Ascending aorta (tissue), 2 donors: Measurements from ENCODE around the gene EPHA7. TPM values are rescaled to one million over a fixed set of nuclear protein-coding genes. Genes with fewer than 3 reads are reported as not detected.

Experiments used
- DNase-seq, 2 donors: peaks; one replicate each; pipeline ENCODE4 v3.0.0-alpha.2; 2019; ENCODE audit warnings: low spot score in 2 of 2
- H3K27ac ChIP-seq, 2 donors: fragments of 200-600 bp; sonication (generic); one replicate each; pipeline ENCODE4 v1.5.1; 2016 to 2017; ENCODE audit warnings: mild to moderate bottlenecking in 1 of 2
- H3K27me3 ChIP-seq: fragments of 200-600 bp; sonication (generic); one replicate; pipeline ENCODE4 v1.5.1; 2017
- H3K36me3 ChIP-seq, 2 donors: fragments of 200-600 bp; sonication (generic); one replicate each; pipeline ENCODE4 v1.5.1; 2016
- H3K4me1 ChIP-seq, 2 donors: fragments of 200-600 bp; sonication (generic); one replicate each; pipeline ENCODE4 v1.5.1; 2016 to 2017; ENCODE audit warnings: mild to moderate bottlenecking in 1 of 2
- H3K4me3 ChIP-seq, 2 donors: fragments of 200-600 bp; sonication (generic); one replicate each; pipeline ENCODE4 v1.5.1; 2016 to 2017; ENCODE audit warnings: mild to moderate bottlenecking in 1 of 2
- H3K9me3 ChIP-seq, 2 donors: fragments of 200-600 bp; sonication (generic); one replicate each; pipeline ENCODE4 v1.5.1; 2016
- CTCF ChIP-seq, 3 experiments: fragments of 200-600 bp in 2 of 3; fragments of 450-650 bp in 1 of 3; sonication (generic) in 2 of 3; IDR thresholded peaks; one replicate each; pipeline ENCODE4 v1.5.1; 2016 to 2019; ENCODE audit warnings: antibody characterized with exemption in 3 of 3, mild to moderate bottlenecking in 1 of 3, moderate library complexity in 1 of 3
- intact Hi-C: fragments of 100-400 bp; cut with DNase I; formaldehyde crosslinking; loops from one replicate; pipeline ENCODE4 v1.15.1; 2023
- total RNA-seq: library from RNA; depleted of rRNA; stranded (reverse); fragments of >200 nt; gene quantifications from one replicate; pipeline ENCODE4 v1.1.0, GENCODE V29; 2016

Gene EPHA7
- total RNA-seq, 1 donor from 2014 or later, result 0.43 TPM

GRCh38 chr6:93222071-93222851, 197.1 kb downstream of the EPHA7 start:
- Histone ChIP-seq H3K4me1 (no peaks in the 10 kb centered on the region), H3K27me3 (no peaks in the 10 kb centered on the region), H3K36me3 (no peaks in the 10 kb centered on the region), H3K9me3 (no peaks in the 10 kb centered on the region), H3K4me3 (no peak overlapping the region), H3K27ac (no peak overlapping the region)
- no peak for DNase-seq
- intact Hi-C loops, result no loop called here
- TF ChIP-seq CTCF (IDR thresholded peaks at IDR 0.05), result no peak

GRCh38 chr6:93219447-93219846, 199.9 kb downstream of the EPHA7 start:
- H3K27me3 ChIP-seq, result no peaks in the 10 kb centered on the region

GRCh38 chr6:93218096-93218495, 201.3 kb downstream of the EPHA7 start:
- no peak overlapping the region for H3K27ac ChIP-seq
- H3K9me3 ChIP-seq, result no peaks in the 10 kb centered on the region
- intact Hi-C loops, result no loop called here
- no peaks in the 10 kb centered on the region for H3K27me3 ChIP-seq
- H3K4me3 ChIP-seq, result no peak overlapping the region
- H3K36me3 ChIP-seq, result no peaks in the 10 kb centered on the region
- no peaks in the 10 kb centered on the region for H3K4me1 ChIP-seq
- no peak for DNase-seq
- TF ChIP-seq CTCF (IDR thresholded peaks at IDR 0.05), result no peak

More at GRCh38 chr6:93219447-93219846, 199.9 kb downstream of the EPHA7 start:
- no peak for TF ChIP-seq CTCF (IDR thresholded peaks at IDR 0.05)
- no peaks in the 10 kb centered on the region for H3K36me3 ChIP-seq
- H3K27ac ChIP-seq, result no peak overlapping the region
- no peak for DNase-seq
- intact Hi-C loops, result no loop called here
- no peak overlapping the region for H3K4me3 ChIP-seq
- no peaks in the 10 kb centered on the region for H3K4me1 ChIP-seq
- H3K9me3 ChIP-seq, result no peaks in the 10 kb centered on the region

GRCh38 chr6:93213028-93213427, 206.3 kb downstream of the EPHA7 start:
- Histone ChIP-seq H3K4me3 (no peak overlapping the region), H3K9me3 (no peaks in the 10 kb centered on the region), H3K27ac (no peak overlapping the region), H3K4me1 (no peaks in the 10 kb centered on the region), H3K36me3 (no peaks in the 10 kb centered on the region), H3K27me3 (no peaks in the 10 kb centered on the region)
- no peak for DNase-seq
- no peak for TF ChIP-seq CTCF (IDR thresholded peaks at IDR 0.05)
- intact Hi-C loops, result no loop called here

- no peak for TF ChIP-seq CTCF (IDR thresholded peaks at IDR 0.05)
- intact Hi-C loops, result no loop called here
- DNase-seq, result no peak
- Histone ChIP-seq H3K27me3 (no peaks in the 10 kb centered on the region), H3K36me3 (no peaks in the 10 kb centered on the region), H3K9me3 (no peaks in the 10 kb centered on the region), H3K4me3 (no peak overlapping the region), H3K4me1 (no peaks in the 10 kb centered on the region), H3K27ac (no peak overlapping the region)
Observed at GRCh38 chr6:93210908-93211307, 208.5 kb downstream of the EPHA7 start.
